ENCODE results near the gene RHOG.
A peak's percentile ranks its signal among the peaks of the same experiment; 100 is the strongest.
"Not testable (repeated sequence)": the region's sequence is repeated elsewhere in the genome, so short reads cannot be mapped to it uniquely, and the experiment has no call there.

The RHOG gene

GRCh38 chr11:3810951-3811350, 29.8 kb downstream of the RHOG start:
- no peak for DNase-seq (ENCODE audit: low read depth in 1 of 2, low spot score in 1 of 2)

DNA sequence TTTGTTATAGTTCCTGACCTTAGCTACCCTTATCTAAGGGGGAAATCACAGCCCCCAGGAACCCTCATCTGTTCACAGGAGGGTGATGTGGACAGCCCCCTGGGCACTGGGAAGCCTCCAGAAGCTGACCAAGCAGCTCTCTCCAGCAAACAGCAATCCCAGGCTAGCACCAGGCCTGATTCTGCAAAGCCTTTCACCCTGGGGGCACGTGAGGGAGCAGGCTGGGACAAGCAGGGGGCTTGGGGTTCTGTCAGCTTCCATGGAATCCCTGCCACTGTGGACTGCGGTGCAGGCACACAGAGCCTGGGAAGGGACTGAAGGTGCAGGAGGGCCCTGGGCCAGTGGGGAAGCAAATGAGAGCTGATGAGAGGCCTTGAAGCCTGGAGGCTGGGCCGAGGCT, 30.3 kb downstream of the RHOG start:
- DNase-seq (ENCODE audit: low read depth in 1 of 2, low spot score in 1 of 2): no peak

- DNase-seq (ENCODE audit: low read depth in 1 of 2, low spot score in 1 of 2): no peak
Measured at GRCh38 chr11:3809624-3809928, 31.2 kb downstream of the RHOG start.

GRCh38 chr11:3808861-3809623, 31.7 kb downstream of the RHOG start:
- no peak for DNase-seq (ENCODE audit: low read depth in 1 of 2, low spot score in 1 of 2)

DNA sequence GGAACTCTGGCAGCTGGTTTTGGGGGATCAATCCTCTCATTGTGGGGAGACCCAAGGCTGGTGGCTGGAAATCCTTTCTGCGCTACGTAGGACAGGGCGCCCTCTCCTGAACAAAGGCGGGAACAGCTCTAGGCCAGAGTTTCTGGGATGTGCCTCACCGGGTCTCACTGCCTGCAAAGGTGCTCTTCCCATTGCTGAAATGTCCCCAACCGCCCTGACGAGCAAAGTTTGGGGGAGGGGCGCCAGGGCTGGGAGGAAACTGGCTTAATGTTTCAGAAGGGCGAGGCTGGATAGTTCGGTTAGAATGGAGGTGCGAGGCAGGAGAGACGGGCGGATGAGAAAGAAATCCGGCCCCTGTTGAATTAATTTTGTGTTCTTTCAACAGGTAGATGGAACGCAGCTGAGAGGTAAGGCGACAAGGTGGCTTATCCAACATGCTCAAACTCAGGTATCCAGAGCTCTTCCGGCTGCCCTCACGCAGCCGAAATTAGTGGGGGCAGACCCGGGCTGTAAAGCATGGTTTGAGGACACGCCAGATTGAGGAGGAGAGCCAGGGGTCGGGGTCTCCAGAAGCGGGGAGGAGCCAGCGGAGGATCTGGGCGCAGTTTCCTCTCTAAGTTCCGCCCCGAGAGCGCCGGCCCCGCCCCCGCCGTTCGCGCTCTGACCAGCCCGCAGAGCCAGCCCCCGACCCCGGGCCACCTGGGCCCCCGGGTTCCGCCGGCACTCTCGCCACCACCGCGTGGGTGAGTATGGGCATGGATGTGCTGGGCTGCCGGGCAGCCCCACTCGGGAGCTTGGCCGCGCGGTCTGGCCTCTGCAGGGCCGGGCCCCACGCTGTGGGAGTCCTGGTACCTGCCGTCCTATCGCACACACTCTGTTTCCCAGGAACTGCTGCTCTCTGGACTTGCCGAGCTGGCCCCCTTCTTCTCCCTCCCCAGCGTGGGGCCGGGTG, 32.6 kb downstream of the RHOG start, which contains the start of gene PGAP2:
Gene PGAP2, plus strand, starts transcription at position 652 of the 952 bp plus-strand sequence. CDS start 2,700 bp downstream, outside the sequence.
- DNase-seq (ENCODE audit: low read depth in 1 of 2, low spot score in 1 of 2): no peak

DNA sequence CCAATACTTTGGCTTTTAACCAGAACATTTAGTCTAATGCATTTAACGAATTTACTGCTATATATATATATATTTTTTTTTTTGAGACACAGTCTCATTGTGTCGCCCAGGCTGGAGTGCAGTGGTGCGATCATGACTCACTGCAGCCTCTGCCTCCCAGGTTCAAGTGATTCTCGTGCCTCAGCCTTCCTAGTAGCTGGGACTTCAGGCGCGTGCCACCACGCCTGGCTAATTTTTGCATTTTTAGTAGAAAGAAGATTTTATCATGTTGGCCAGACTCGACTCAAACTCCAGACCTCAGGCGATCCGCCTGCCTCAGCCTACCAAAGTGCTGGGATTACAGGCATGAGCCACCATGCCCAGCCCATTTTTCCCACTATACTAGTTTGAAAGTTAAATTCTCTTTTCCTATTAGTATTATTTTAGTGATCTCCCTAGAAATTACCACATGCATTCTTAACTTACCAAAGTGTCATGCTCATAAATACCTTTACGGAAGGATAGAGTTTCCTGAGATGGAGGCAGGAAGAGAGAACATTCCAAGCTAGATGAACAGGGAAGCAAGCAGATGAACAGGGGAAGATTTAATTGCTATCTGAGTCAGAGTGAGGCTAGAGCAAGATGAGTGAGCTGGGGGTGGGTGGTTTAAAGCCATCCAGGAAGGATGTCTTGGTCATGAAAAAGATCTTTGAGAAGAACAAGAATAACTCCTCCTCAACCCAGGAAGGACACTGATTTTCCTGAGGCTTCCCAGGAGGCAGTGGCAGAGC, 36.8 kb downstream of the RHOG start:
- no peak for DNase-seq (ENCODE audit: low read depth in 1 of 2, low spot score in 1 of 2)

- no peak for DNase-seq (ENCODE audit: low read depth in 1 of 2, low spot score in 1 of 2)
Measured at GRCh38 chr11:3802011-3802790, 38.6 kb downstream of the RHOG start.

GRCh38 chr11:3799873-3800272, 40.9 kb downstream of the RHOG start:
- DNase-seq (ENCODE audit: low read depth in 1 of 2, low spot score in 1 of 2): no peak

DNA sequence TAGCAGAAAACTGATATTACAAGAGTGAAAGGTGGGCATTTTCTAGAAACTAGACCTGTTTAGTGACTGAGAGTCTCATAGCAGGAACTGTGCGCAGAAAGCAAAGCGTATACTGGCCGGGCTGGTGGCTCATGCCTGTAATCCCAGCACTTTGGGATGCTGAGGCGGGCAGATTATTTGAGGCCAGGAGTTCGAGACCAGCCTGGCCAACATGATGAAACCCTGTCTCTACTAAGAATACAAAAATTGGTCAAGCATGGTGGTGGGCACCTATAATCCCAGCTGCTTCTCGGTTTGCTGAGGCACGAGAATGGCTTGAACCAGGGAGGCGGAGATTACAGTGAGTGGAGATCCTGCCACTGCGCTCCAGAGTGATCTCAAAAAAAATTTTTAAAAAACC, 41.6 kb downstream of the RHOG start:
- no peak for DNase-seq (ENCODE audit: low read depth in 1 of 2, low spot score in 1 of 2)

DNA sequence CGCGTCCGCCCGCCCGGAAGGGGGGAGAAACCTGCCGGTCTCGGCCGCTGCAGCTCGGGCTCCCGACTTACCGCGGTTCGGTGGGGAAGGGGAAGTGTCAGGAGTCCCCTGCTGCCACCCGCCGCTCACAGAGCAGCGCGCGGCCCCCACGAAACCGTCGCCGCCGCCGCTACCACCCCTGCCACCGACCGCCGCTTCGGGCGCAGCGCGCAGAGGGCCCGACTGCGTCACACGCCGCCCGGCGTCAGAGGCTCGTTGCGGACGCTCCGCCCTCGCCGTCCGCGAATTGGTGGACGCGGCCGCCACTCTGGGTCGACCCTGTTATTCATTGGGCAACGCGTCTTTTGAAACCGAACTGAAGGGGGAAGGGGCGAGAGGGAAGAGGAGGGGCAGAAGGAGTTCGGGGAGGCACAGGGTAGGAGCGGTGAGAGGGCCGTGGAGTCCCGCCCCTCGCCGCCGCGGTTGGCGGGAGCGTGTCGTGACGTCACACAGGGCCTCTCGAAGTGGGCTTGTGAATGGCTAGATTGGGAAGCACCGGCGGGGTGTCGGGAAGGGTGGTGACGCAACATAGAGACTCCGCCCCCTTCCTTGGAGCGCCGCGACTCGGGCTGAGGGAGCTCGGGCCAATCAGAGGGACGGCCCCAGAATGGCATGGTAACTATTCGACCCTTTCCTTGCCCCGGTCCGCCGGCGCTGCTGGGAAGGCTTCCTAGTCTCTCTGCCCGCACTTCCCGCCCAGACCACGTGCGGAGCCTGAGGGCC, 43.2 kb downstream of the RHOG start, which contains the start of gene NUP98:
Gene NUP98, minus strand, starts transcription at position 226 of the 762 bp plus-strand sequence. CDS start 15,437 bp downstream, outside the sequence.
- peak; percentile 99 to 100 for DNase-seq (ENCODE audit: low read depth in 1 of 2, low spot score in 1 of 2)

GRCh38 chr11:3796801-3797328, 43.9 kb downstream of the RHOG start:
- no peak for DNase-seq (ENCODE audit: low read depth in 1 of 2, low spot score in 1 of 2)

DNA sequence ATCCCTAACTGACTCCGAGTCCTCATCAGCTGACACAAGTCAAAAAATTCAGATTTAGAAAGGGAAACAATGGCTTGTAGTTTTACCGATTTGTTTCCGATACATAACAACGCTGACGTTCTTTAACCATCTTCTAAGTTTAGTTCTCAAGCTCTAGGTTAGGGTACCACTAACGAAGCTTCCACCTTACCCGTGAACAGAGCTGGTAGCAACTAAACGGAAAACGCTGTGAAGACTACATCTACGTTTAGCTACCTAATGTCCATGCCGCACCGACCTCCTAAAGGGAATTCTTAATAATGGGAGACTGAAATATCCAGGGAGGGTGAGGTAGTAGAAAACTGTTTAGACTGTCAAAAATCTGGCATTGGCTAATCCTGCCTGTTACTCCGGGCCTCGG, 44.4 kb downstream of the RHOG start:
- no peak for DNase-seq (ENCODE audit: low read depth in 1 of 2, low spot score in 1 of 2)

- DNase-seq (ENCODE audit: low read depth in 1 of 2, low spot score in 1 of 2): no peak
Measured at GRCh38 chr11:3796002-3796311, 44.8 kb downstream of the RHOG start.

- no peak for DNase-seq (ENCODE audit: low read depth in 1 of 2, low spot score in 1 of 2)
Measured at GRCh38 chr11:3795131-3796001, 45.4 kb downstream of the RHOG start.

DNA sequence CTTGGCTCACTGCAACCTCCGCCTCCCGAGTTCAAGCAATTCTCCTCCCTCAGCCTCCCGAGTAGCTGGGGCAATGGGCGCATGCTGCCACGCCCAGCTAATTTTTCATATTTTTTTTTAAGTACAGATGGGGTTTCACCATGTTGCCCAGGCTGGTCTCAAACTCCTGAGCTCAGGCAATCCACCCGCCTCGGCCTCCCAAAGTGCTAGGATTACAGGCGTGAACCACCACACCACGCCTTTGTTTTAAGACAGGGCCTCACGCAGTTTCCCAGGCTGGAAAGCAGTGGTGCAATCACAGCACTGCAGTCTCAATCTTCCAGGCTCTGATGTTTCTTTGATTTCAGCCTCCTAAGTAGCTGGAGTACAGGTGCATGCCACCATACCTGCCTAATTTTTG, 46.4 kb downstream of the RHOG start:
- not testable (repeated sequence) for DNase-seq (ENCODE audit: low read depth in 1 of 2, low spot score in 1 of 2)

DNA sequence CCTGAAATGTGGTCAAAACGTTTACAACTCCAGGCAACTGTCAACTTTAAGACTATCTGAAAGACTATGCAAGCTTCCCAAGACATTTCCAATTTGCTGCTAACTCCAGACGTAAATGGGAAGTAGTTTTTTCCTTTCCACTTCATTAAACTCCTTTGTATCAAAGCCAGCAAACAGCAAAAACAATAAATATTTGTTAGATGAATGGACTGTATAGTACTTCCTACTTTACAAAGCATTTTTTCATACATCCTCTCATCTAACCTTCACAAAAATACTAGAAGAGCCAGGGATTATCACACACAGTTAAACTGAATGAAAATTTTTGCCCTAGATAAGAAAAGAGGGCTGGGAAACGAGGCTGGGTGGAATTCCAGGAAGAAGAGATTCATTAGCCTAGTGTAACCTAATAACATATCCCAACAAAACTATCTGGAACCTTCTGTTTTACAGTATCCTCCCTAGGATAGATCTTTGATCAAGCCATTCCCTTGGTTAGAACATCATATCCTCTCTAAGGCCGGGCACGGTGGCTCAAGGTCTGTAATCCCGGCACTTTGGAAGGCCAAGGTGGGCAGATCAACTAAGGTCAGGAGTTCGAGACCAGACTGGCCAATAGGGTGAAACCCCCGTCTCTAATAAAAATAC, 53.9 kb downstream of the RHOG start:
- no peak for DNase-seq (ENCODE audit: low read depth in 1 of 2, low spot score in 1 of 2)

- no peak for DNase-seq (ENCODE audit: low read depth in 1 of 2, low spot score in 1 of 2)
Measured at GRCh38 chr11:3783611-3784010, 57.1 kb downstream of the RHOG start.

GRCh38 chr11:3782963-3783362, 57.8 kb downstream of the RHOG start:
- DNase-seq (ENCODE audit: low read depth in 1 of 2, low spot score in 1 of 2): no peak

Measured in activated CD4-positive, alpha-beta T cell treated with anti-CD3 and anti-CD28 coated beads, Interleukin-2, amount 50 U/mL, for 24 hours (primary cell).